Lower leg skin (tissue), 3 donors: ENCODE data around the gene ZNF99.

Experiments
- CTCF ChIP-seq, 3 donors: fragments of 450-650 bp; IDR thresholded peaks; one replicate each; pipeline ENCODE4 v1.5.1; 2016; ENCODE audit warnings: antibody characterized with exemption in 3 of 3, mild to moderate bottlenecking in 3 of 3, moderate library complexity in 2 of 3
- POLR2A ChIP-seq, 2 donors: fragments of 450-650 bp; IDR thresholded peaks; one replicate each; pipeline ENCODE4 v1.6.1; 2016 to 2017; ENCODE audit warnings: antibody characterized with exemption in 2 of 2, mild to moderate bottlenecking in 1 of 2, moderate library complexity in 1 of 2

GRCh38 chr19:22733691-22734090 lies 50.3 kb downstream of the ZNF99 start:
- TF ChIP-seq CTCF (IDR thresholded peaks at IDR 0.05) (no peak), POLR2A (IDR thresholded peaks at IDR 0.05) (no peak)
